Measurements from ENCODE around the gene CNKSR2.

The CNKSR2 gene

DNA sequence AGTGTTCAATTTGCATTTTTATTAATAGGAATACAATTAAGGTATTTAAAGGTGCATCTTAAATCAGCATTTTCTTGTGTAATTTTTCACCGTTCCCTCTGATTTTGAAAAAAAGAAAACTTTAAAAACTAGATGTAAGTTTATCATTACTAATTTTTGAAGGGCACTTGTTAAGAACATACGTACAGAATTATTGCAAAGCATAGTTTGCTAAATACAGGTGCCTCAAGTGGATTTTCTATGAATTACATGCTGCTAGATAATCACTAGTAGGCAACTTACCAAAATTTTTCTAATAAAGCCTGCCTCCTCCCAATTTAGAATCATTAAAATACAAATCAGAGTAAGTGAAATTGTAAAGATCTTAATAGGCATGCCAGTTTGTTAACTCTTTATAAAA is 8.5 kb downstream of the CNKSR2 start:
- Histone ChIP-seq H3K9ac (no peak overlapping the region), H3K4me1 (no peaks in the 10 kb centered on the region), H4K20me1 (no peaks in the 10 kb centered on the region), H3K27ac (no peak overlapping the region), H3K4me2 (no peak overlapping the region), H3K27me3 (no peaks in the 10 kb centered on the region), H3K36me3 (no peaks in the 10 kb centered on the region), H3K9me3 (no peaks in the 10 kb centered on the region), H3K4me3 (no peak overlapping the region)
- TF ChIP-seq Cebpa-rat (IDR thresholded peaks at IDR 0.05): no peak

GRCh38 chrX:21383546-21383945 is 9.3 kb downstream of the CNKSR2 start:
- H3K4me3 ChIP-seq: no peak overlapping the region
- H3K4me1 ChIP-seq: no peaks in the 10 kb centered on the region
- H3K4me2 ChIP-seq: no peak overlapping the region
- no peaks in the 10 kb centered on the region for H3K27me3 ChIP-seq
- no peak overlapping the region for H3K27ac ChIP-seq
- H3K9me3 ChIP-seq: no peaks in the 10 kb centered on the region
- no peak for TF ChIP-seq Cebpa-rat (IDR thresholded peaks at IDR 0.05)
- H4K20me1 ChIP-seq: no peaks in the 10 kb centered on the region
- H3K36me3 ChIP-seq: no peaks in the 10 kb centered on the region
- no peak overlapping the region for H3K9ac ChIP-seq

DNA sequence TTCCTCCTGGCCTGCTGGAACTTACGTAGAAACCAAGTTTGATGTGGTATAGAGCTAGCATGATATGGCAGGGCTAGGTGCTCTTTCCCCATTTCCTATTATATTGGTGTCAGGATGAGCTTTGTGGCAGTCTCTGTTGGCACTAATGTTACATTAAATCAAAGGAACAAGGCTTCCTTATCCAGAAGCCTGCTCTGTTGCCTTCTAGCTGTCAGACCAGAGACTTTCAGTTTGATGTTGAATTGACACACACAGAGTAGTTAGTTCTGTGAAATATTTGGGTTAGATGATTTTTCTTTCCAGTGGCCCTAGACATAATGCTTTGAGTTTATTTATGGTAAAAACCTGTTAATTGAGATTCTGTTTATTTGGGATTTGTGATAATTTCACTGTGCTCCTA is 10.0 kb downstream of the CNKSR2 start:
- H3K4me2 ChIP-seq: no peak overlapping the region
- H3K27me3 ChIP-seq: no peaks in the 10 kb centered on the region
- no peaks in the 10 kb centered on the region for H3K9me3 ChIP-seq
- H3K9ac ChIP-seq: no peak overlapping the region
- no peaks in the 10 kb centered on the region for H3K36me3 ChIP-seq
- TF ChIP-seq Cebpa-rat (IDR thresholded peaks at IDR 0.05): no peak
- no peaks in the 10 kb centered on the region for H3K4me1 ChIP-seq
- H4K20me1 ChIP-seq: no peaks in the 10 kb centered on the region
- H3K4me3 ChIP-seq: no peak overlapping the region
- no peak overlapping the region for H3K27ac ChIP-seq

DNA sequence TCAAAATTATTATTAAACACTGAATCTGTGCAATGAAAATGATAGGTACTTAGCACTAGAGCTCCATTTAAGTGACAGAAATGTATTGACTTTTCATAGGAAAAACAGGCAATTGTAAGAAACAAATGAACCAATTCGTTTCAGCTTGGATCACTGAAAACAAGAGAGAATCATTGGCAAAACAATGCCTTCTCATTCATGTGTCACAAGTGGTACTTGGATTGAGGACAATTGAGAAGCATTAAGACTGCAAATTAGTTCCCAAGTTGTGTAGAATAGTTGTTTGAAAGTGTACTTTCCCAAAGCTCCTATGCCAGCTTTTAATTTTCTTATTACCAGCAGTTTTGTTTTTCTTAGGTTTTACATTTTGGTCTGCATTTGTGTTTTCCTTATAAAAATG is 20.6 kb downstream of the CNKSR2 start:
- no peaks in the 10 kb centered on the region for H4K20me1 ChIP-seq
- no peak overlapping the region for H3K4me2 ChIP-seq
- H3K4me1 ChIP-seq: no peaks in the 10 kb centered on the region
- H3K4me3 ChIP-seq: no peak overlapping the region
- peaks cover 27% of the 10 kb centered on the region for H3K9me3 ChIP-seq
- no peak for TF ChIP-seq Cebpa-rat (IDR thresholded peaks at IDR 0.05)
- H3K9ac ChIP-seq: no peak overlapping the region
- H3K27me3 ChIP-seq: no peaks in the 10 kb centered on the region
- H3K27ac ChIP-seq: no peak overlapping the region
- peaks cover 14% of the 10 kb centered on the region; the same call in 1 of the 2 replicates for H3K36me3 ChIP-seq

- Histone ChIP-seq H3K4me1 (no peaks in the 10 kb centered on the region), H3K27ac (no peak overlapping the region), H3K36me3 (no peaks in the 10 kb centered on the region), H3K4me2 (no peak overlapping the region), H3K9ac (no peak overlapping the region), H3K27me3 (no peaks in the 10 kb centered on the region), H4K20me1 (no peaks in the 10 kb centered on the region), H3K9me3 (no peaks in the 10 kb centered on the region), H3K4me3 (no peak overlapping the region)
- no peak for TF ChIP-seq Cebpa-rat (IDR thresholded peaks at IDR 0.05)
These were observed 24.2 kb downstream of the CNKSR2 start for GRCh38 chrX:21398426-21398825.

- Histone ChIP-seq H3K27me3 (no peaks in the 10 kb centered on the region), H3K27ac (no peak overlapping the region), H3K4me1 (no peaks in the 10 kb centered on the region), H3K4me2 (no peak overlapping the region), H4K20me1 (no peaks in the 10 kb centered on the region), H3K9me3 (no peaks in the 10 kb centered on the region), H3K4me3 (no peak overlapping the region), H3K36me3 (no peaks in the 10 kb centered on the region), H3K9ac (no peak overlapping the region)
- TF ChIP-seq Cebpa-rat (IDR thresholded peaks at IDR 0.05): no peak
These were observed 26.3 kb downstream of the CNKSR2 start for GRCh38 chrX:21400408-21401121.

GRCh38 chrX:21408307-21408706 is 34.1 kb downstream of the CNKSR2 start:
- H3K9me3 ChIP-seq: no peaks in the 10 kb centered on the region
- H3K4me1 ChIP-seq: no peaks in the 10 kb centered on the region
- H3K27ac ChIP-seq: no peak overlapping the region
- no peak overlapping the region for H3K9ac ChIP-seq
- no peak overlapping the region for H3K4me2 ChIP-seq
- no peak overlapping the region for H3K4me3 ChIP-seq
- no peaks in the 10 kb centered on the region for H3K36me3 ChIP-seq
- no peaks in the 10 kb centered on the region for H3K27me3 ChIP-seq
- TF ChIP-seq Cebpa-rat (IDR thresholded peaks at IDR 0.05): no peak
- H4K20me1 ChIP-seq: no peaks in the 10 kb centered on the region

GRCh38 chrX:21408788-21409187 is 34.6 kb downstream of the CNKSR2 start:
- no peak overlapping the region for H3K9ac ChIP-seq
- no peak overlapping the region for H3K4me3 ChIP-seq
- H3K27ac ChIP-seq: no peak overlapping the region
- no peak for TF ChIP-seq Cebpa-rat (IDR thresholded peaks at IDR 0.05)
- no peaks in the 10 kb centered on the region; the same call in 1 of the 2 replicates for H3K9me3 ChIP-seq
- no peaks in the 10 kb centered on the region for H3K27me3 ChIP-seq
- no peaks in the 10 kb centered on the region for H3K36me3 ChIP-seq
- H3K4me2 ChIP-seq: no peak overlapping the region
- H3K4me1 ChIP-seq: no peaks in the 10 kb centered on the region
- no peaks in the 10 kb centered on the region for H4K20me1 ChIP-seq

DNA sequence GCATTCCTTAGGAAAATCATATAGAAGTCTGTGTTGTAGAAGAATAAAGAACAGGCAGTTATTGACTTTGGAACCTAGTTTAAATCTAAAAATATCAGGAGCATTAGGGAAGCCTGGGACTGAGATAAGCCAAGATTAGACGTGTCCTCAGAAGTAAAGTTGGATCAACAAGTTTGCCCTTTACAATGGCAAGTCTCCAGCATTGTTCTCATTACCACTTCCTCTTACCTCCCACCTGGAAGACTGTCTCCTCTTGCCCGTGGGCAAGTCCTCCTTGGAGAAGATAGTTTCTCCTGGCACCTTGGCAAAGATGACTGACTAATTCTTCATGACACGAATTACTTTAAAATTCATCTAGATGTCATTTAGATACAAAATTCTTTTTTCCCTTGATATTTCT is 37.8 kb downstream of the CNKSR2 start:
- H3K27me3 ChIP-seq: no peaks in the 10 kb centered on the region
- no peaks in the 10 kb centered on the region for H4K20me1 ChIP-seq
- no peak overlapping the region for H3K4me3 ChIP-seq
- H3K4me1 ChIP-seq: no peaks in the 10 kb centered on the region
- no peak for TF ChIP-seq Cebpa-rat (IDR thresholded peaks at IDR 0.05)
- H3K27ac ChIP-seq: no peak overlapping the region
- H3K4me2 ChIP-seq: no peak overlapping the region
- H3K9ac ChIP-seq: no peak overlapping the region
- H3K9me3 ChIP-seq: peaks cover 3% of the 10 kb centered on the region; the same call in 1 of the 2 replicates
- no peaks in the 10 kb centered on the region for H3K36me3 ChIP-seq

GRCh38 chrX:21412883-21413282 is 38.7 kb downstream of the CNKSR2 start:
- H3K27me3 ChIP-seq: no peaks in the 10 kb centered on the region
- no peaks in the 10 kb centered on the region for H3K4me1 ChIP-seq
- TF ChIP-seq Cebpa-rat (IDR thresholded peaks at IDR 0.05): no peak
- H3K4me3 ChIP-seq: no peak overlapping the region
- H3K9ac ChIP-seq: no peak overlapping the region
- H3K4me2 ChIP-seq: no peak overlapping the region
- H3K27ac ChIP-seq: no peak overlapping the region
- no peaks in the 10 kb centered on the region for H3K36me3 ChIP-seq
- H3K9me3 ChIP-seq: peaks cover 3% of the 10 kb centered on the region; the same call in 1 of the 2 replicates
- H4K20me1 ChIP-seq: no peaks in the 10 kb centered on the region

DNA sequence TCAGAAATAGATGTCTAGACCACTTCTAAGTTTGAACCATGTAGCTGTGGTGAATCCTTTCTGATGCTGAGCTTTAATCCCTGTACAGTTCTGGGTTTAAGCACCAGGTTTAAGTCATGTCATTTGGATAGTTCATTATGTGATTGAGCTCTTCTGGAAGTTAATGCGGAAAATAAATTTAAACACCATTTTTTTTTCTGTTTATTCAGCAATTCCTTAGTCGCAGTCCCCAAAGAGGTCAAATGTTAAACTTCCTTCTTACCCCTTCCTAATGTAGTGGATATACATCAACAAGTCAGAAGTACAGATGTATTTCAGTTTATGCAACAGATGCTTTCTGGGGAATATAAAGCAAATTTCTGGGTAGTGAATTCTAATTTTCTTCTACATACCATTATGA is 52.9 kb downstream of the CNKSR2 start:
- no peak overlapping the region for H3K4me3 ChIP-seq
- H3K36me3 ChIP-seq: no peaks in the 10 kb centered on the region
- TF ChIP-seq Cebpa-rat (IDR thresholded peaks at IDR 0.05): no peak
- no peaks in the 10 kb centered on the region for H3K9me3 ChIP-seq
- no peak overlapping the region for H3K27ac ChIP-seq
- no peaks in the 10 kb centered on the region for H3K27me3 ChIP-seq
- no peaks in the 10 kb centered on the region for H3K4me1 ChIP-seq
- no peak overlapping the region for H3K9ac ChIP-seq
- H3K4me2 ChIP-seq: no peak overlapping the region
- no peaks in the 10 kb centered on the region for H4K20me1 ChIP-seq
